BLaER1 (cell line): ENCODE results near the gene CHD2.
A peak's percentile ranks its signal among the peaks of the same experiment; 100 is the strongest.
"Not testable (repeated sequence)": the region's sequence is repeated elsewhere in the genome, so short reads cannot be mapped to it uniquely, and the experiment has no call there.

ENCODE experiments used
- H3K27ac ChIP-seq: shearing (Covaris generic); formaldehyde crosslinking; 2 replicates; pipeline ENCODE4 v1.8.1; 2022
- H3K27me3 ChIP-seq: shearing (Covaris generic); formaldehyde crosslinking; 2 replicates; pipeline ENCODE4 v1.8.1; 2022
- H3K36me3 ChIP-seq: shearing (Covaris generic); formaldehyde crosslinking; 2 replicates; pipeline ENCODE4 v1.8.1; 2022
- H3K4me1 ChIP-seq: shearing (Covaris generic); formaldehyde crosslinking; 2 replicates; pipeline ENCODE4 v1.8.1; 2022
- H3K4me2 ChIP-seq: shearing (Covaris generic); formaldehyde crosslinking; 2 replicates; pipeline ENCODE4 v1.8.1; 2022
- H3K4me3 ChIP-seq: shearing (Covaris generic); formaldehyde crosslinking; 2 replicates; pipeline ENCODE4 v1.8.1; 2022
- H3K9ac ChIP-seq: shearing (Covaris generic); formaldehyde crosslinking; 2 replicates; pipeline ENCODE4 v1.8.1; 2022
- H3K9me3 ChIP-seq: shearing (Covaris generic); formaldehyde crosslinking; 2 replicates; pipeline ENCODE4 v1.8.1; 2022
- H4K20me1 ChIP-seq: shearing (Covaris generic); formaldehyde crosslinking; 2 replicates; pipeline ENCODE4 v1.8.1; 2022
- Cebpa-rat ChIP-seq: shearing (Covaris generic); IDR thresholded peaks from 2 replicates; pipeline ENCODE4 v1.8.1; 2022

CHD2 gene

DNA sequence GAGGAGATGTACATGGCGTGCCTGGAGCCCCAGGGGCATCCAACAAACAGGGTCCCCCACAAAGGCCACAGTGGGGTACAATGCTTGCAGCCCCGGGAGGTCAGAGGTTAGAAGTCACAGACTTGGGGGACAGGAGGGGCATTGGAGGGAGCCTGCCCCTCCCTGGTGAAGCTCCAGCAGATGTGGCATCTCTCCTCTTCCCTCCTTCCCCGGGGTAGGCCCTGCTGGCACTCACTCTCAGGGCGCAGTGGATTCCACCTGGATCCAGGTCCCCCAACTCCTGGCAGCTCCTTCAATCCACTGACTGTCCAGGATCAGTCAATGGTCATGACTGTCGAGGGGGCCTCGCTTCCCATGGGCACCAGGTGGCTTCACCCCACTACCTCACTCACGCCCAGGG, 156.7 kb downstream of the CHD2 start:
- no peaks in the 10 kb centered on the region for H3K27me3 ChIP-seq
- no peak overlapping the region for H3K4me3 ChIP-seq
- no peak overlapping the region for H3K9ac ChIP-seq
- no peak overlapping the region for H3K4me2 ChIP-seq
- TF ChIP-seq Cebpa-rat, result no peak
- no peaks in the 10 kb centered on the region for H3K9me3 ChIP-seq
- peaks cover 65% of the 10 kb centered on the region for H3K4me1 ChIP-seq
- H4K20me1 ChIP-seq, result peaks cover 100% of the 10 kb centered on the region
- peaks cover 94% of the 10 kb centered on the region for H3K36me3 ChIP-seq
- peak overlapping the region; percentile 24 for H3K27ac ChIP-seq

DNA sequence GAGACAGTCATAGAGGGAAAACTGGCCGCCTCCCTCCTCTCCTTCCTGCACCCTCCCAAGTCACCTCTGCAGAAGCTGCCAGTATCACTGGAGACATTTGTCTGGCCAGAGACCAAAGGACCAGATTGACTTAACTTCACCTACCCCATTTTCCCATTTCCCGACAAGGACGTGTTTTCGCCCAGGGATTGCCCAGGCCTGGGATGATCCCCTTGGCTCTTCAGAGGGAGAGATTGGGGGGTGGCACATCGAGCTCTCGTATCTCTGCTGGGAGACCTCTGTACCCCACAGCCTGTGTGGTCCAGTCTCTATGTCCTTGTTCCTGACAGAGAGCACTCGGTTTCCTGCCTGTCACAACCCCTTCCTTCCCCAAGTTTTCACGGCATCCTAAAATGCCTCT, 157.5 kb downstream of the CHD2 start:
- TF ChIP-seq Cebpa-rat, result no peak
- Histone ChIP-seq H3K36me3 (peaks cover 87% of the 10 kb centered on the region), H3K9ac (peak overlapping the region; percentile 16; the same call in 1 of the 2 replicates), H3K27ac (peak overlapping the region; percentile 35; the same call in 1 of the 2 replicates), H3K9me3 (no peaks in the 10 kb centered on the region), H4K20me1 (peaks cover 100% of the 10 kb centered on the region), H3K4me3 (no peak overlapping the region), H3K27me3 (no peaks in the 10 kb centered on the region), H3K4me2 (no peak overlapping the region), H3K4me1 (peaks cover 65% of the 10 kb centered on the region)

DNA sequence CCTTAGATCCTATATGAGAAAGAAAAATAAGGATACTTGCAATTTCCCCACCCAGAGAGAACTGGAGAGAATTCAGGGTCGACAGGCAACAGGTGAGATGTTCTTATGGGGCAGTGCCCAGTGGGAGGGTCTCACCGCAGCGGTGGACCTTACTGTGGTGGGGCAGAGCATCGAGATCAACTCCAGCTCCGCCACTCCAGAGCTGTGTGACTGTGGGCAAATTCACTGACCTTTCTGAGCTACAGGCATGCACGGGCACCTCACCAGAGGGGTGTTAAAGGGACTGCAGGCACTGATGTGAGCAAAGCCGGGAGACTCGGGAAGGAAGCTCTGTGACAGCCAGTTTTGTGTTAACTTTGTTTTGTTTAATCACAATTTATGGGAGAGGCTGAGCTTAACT, 158.0 kb downstream of the CHD2 start:
- Histone ChIP-seq H3K27ac (no peak overlapping the region), H3K27me3 (no peaks in the 10 kb centered on the region), H3K36me3 (peaks cover 82% of the 10 kb centered on the region), H3K4me1 (peaks cover 65% of the 10 kb centered on the region), H3K9ac (peak overlapping the region; percentile 16; the same call in 1 of the 2 replicates), H3K9me3 (no peaks in the 10 kb centered on the region), H4K20me1 (peaks cover 100% of the 10 kb centered on the region), H3K4me2 (no peak overlapping the region), H3K4me3 (no peak overlapping the region)
- TF ChIP-seq Cebpa-rat, result no peak

DNA sequence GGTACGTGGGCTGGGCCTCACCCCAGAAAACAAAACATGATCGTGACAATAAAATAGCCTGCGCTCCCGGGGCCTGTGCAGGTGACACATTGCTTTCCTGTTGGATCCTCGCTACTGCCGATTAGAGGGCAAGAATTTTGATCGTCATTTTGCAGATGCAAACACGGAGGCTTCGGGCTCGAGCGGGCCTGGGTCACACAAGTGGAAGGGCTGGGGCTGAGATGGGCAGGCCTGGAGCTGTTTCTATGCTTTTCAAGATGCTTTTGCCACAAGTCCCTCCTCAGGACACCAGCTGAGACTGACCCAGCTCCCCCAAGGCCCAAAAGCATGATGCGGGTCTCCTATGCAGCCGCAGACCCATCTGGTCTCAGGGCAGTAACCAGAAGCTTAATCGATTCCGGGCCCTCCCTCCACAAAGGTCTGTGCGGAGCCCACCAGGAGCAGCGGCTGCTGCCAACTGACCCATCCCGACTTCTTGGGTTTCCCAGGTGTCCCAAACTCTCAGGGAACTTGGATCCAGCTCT, 158.8 kb downstream of the CHD2 start:
- Histone ChIP-seq H3K4me2 (no peak overlapping the region), H3K27me3 (no peaks in the 10 kb centered on the region), H3K4me1 (peaks cover 70% of the 10 kb centered on the region)

DNA sequence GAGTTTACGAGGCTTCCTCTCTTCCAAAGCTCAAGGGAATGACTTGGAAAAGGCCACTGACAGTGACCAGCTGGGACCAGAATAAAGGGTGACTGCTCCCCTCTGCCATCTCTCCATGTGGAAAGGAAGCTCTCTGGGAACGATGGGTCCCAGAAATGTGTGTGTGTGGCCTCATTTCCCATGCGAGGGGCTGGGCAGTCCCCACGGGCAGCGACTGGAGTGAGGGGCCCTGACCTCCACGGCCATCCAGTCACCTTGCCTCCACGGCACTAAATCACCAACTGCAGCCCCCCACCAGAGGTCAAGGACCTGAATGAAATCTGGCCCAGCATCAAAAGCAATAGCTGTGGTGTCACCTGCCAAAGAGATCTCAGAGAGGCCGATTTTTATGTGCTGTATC, 159.3 kb downstream of the CHD2 start:
- no peak overlapping the region for H3K4me2 ChIP-seq

More for the DNA sequence above, 158.8 kb downstream of the CHD2 start:
- no peaks in the 10 kb centered on the region for H3K9me3 ChIP-seq
- peaks cover 100% of the 10 kb centered on the region for H4K20me1 ChIP-seq
- peaks cover 82% of the 10 kb centered on the region for H3K36me3 ChIP-seq
- no peak overlapping the region for H3K4me3 ChIP-seq
- TF ChIP-seq Cebpa-rat, result no peak
- H3K27ac ChIP-seq, result peak overlapping the region; percentile 18; the same call in 1 of the 2 replicates
- no peak overlapping the region for H3K9ac ChIP-seq

DNA sequence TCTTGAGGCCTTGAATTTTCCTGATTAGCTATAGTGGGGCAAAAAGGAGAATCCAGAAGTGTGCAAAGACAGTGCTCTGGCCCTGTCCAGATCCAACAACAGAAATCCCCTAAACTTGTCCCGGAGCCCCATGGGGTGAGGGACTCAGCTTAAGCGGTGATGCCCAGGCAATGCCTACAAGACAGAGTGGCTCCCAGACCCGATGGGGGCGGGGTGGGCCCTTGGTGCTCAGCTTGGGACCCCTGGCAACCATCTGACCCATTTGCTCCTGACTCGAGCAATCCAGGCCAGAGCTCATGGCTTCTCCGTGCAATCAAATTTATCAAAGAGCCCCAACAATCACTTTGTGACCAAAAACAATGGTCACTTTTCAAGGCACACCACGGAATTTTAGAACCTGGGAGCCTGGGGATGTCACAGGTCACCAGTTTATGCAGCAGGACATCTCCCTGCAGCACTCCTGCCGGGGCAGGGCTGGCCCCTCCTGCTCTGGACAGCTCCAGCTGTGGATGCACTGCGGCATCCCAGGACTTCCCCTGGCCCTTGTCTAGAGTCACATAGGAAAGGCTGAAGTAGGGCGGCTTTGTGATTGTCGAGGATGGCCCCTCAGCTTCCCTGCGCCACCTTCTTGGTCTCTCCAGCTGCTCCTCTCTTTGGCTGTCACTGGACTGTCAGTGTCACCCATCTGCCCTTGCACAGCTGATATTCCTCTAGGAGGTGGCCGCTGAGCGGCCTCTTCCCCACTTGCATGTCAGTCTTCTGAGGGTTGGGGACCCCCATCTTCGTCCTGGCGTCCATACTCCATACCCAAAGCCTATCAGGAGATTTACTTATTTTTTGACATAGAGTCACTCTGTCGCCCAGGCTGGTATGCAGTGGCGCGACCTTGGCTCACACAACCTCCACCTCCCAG, 160.5 kb downstream of the CHD2 start:
- no peak for TF ChIP-seq Cebpa-rat
- H3K27ac ChIP-seq, result peak overlapping the region; percentile 45; the same call in 1 of the 2 replicates
- no peak overlapping the region for H3K4me3 ChIP-seq
- H3K36me3 ChIP-seq, result peaks cover 81% of the 10 kb centered on the region
- H3K27me3 ChIP-seq, result no peaks in the 10 kb centered on the region
- peak overlapping the region; percentile 73 for H3K4me2 ChIP-seq
- peaks cover 100% of the 10 kb centered on the region for H4K20me1 ChIP-seq
- peaks cover 78% of the 10 kb centered on the region for H3K4me1 ChIP-seq
- H3K9ac ChIP-seq, result no peak overlapping the region
- H3K9me3 ChIP-seq, result no peaks in the 10 kb centered on the region

More for the DNA sequence above, 159.3 kb downstream of the CHD2 start:
- H3K4me3 ChIP-seq, result no peak overlapping the region
- no peak overlapping the region for H3K9ac ChIP-seq
- H3K4me1 ChIP-seq, result peaks cover 74% of the 10 kb centered on the region
- peaks cover 100% of the 10 kb centered on the region for H4K20me1 ChIP-seq
- peaks cover 82% of the 10 kb centered on the region for H3K36me3 ChIP-seq
- H3K27me3 ChIP-seq, result no peaks in the 10 kb centered on the region
- H3K27ac ChIP-seq, result peak overlapping the region; percentile 18; the same call in 1 of the 2 replicates
- H3K9me3 ChIP-seq, result no peaks in the 10 kb centered on the region
- no peak for TF ChIP-seq Cebpa-rat

DNA sequence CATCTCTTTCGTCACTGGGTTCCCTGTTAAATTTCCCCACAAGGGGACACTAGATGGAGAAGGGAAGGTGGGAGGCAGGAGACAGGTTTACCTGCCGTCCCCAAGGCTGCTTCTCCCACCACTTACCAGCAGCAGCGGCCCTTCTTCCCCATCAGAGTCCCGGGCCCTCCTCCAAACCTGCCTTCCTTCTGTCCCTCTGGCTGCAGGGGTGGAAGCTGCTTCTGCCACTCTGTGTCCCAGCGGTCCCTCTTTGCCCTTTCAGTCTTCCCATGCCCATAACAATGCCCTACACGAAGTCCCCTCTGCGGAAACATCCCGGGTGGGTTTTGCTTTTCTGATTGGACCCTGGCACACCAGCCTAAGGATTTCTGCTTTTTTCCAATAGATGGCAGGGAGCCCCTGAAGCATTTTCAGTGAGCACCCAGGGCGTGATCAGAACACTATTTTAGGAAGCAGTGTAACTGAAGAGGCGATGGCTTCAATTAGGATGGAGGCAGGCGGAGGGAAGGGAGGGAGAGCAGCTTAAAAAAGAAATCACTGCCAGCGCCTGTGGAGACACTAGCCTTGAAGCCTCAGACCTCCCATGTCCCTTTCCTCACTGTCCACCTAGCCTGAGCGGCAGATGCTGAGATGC, 162.6 kb downstream of the CHD2 start:
- Histone ChIP-seq H4K20me1 (peaks cover 100% of the 10 kb centered on the region), H3K4me1 (peaks cover 79% of the 10 kb centered on the region), H3K4me2 (peak overlapping the region; percentile 73), H3K9ac (peak overlapping the region; percentile 48; the same call in 1 of the 2 replicates), H3K27ac (peak overlapping the region; percentile 26; the same call in 1 of the 2 replicates), H3K36me3 (peaks cover 81% of the 10 kb centered on the region)
- H3K27me3 ChIP-seq, H3K4me3 ChIP-seq, H3K9me3 ChIP-seq: not testable (repeated sequence)

DNA sequence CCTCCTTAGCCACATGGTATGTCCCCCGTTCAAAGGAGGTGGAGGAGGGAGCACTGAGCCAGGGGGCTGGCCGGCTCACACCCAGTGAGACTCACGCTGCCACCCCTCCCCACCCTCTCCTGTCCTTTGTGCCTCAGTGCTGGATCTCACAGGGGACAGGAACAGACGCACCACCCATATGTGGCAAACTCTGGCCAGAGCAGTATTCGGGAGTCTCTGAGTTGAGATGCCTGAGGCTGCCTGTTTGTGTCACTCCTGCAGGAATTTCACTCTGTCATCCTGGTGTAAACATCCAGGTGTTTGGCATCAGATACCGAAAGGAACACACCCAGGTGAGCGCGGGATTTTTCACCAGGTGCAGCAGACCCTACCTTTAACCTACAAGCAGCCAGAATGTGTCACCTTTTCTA, 163.1 kb downstream of the CHD2 start:
- Histone ChIP-seq H3K4me2 (peak overlapping the region; percentile 73), H3K4me1 (peaks cover 79% of the 10 kb centered on the region), H3K9me3 (no peaks in the 10 kb centered on the region), H3K4me3 (0 out of 2 replicates have a peak overlapping the region, but pooled peaks have one; percentile 11), H4K20me1 (peaks cover 100% of the 10 kb centered on the region), H3K36me3 (peaks cover 81% of the 10 kb centered on the region), H3K9ac (peak overlapping the region; percentile 38), H3K27ac (peak overlapping the region; percentile 59; the same call in 1 of the 2 replicates), H3K27me3 (no peaks in the 10 kb centered on the region)
- no peak for TF ChIP-seq Cebpa-rat

DNA sequence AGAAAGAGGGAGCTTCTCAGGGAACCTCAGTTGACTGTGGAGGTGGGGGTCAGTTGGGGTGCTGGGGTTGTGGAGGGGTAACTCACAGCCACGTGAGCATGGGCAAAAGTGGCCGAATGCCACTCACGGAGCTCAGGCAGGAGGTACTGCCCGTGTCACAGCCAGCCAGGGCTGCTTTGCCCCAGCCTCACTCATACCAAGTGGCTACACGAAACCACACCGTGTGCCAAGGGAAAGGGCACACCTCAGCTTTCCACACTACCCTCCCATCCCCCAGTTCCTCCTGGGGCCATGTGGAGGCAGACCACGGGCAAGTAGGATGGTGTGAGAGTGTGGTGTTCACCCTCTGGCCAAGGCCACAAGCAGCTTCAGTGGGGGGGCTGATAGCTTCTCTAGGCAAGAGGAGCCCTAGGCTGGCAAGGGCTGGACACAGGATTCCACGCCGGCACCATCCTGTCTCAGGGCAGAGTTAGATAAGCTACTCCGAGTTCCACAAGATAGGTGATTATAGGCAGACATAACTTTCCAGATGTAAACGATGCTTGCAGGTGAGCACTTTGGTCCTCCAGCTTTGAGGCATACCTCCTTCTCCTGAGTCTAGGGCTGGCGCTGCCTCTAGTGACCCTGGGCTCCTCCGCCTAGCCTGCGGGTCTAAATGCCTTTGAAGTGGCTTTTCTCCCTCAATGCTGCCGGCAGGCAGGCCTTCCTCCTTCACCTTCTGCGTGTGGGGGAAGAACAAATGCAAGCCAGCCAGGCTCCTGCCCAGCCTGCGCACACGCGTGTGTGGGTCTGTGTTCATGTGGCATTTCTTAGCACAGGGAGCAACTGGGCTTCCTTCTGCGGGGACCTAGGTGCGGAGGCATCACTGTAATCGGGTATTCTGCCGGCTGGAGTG, 163.9 kb downstream of the CHD2 start:
- Histone ChIP-seq H3K4me2 (peak overlapping the region; percentile 73), H3K27ac (peak overlapping the region; percentile 59), H3K27me3 (no peaks in the 10 kb centered on the region), H3K4me1 (peaks cover 82% of the 10 kb centered on the region), H3K9me3 (no peaks in the 10 kb centered on the region), H3K9ac (peak overlapping the region; percentile 38; the same call in 1 of the 2 replicates), H3K4me3 (0 out of 2 replicates have a peak overlapping the region, but pooled peaks have one; percentile 11), H4K20me1 (peaks cover 100% of the 10 kb centered on the region), H3K36me3 (peaks cover 83% of the 10 kb centered on the region)
- TF ChIP-seq Cebpa-rat, result no peak
